HG03558 (cell line): ENCODE measurements around the gene KDM4C.

Source experiments
- ATAC-seq: cut with Tn5 transposase; IDR thresholded peaks from one replicate; pipeline ENCODE4 v1.9.1; 2021; ENCODE audit warnings: moderate number of reproducible peaks; ENCODE audit not compliant: unreplicated experiment; ENCODE audit errors: extremely low read depth

KDM4C gene

GRCh38 chr9:6897207-6897822 is 139.5 kb downstream of the KDM4C start:
- no peak for ATAC-seq

- no peak for ATAC-seq
These were observed 140.1 kb downstream of the KDM4C start for GRCh38 chr9:6897898-6898302.

- no peak for ATAC-seq
These were observed 141.5 kb downstream of the KDM4C start for GRCh38 chr9:6899274-6899673.

GRCh38 chr9:6900440-6900883 is 142.7 kb downstream of the KDM4C start:
- no peak for ATAC-seq

- ATAC-seq: no peak
These were observed 143.4 kb downstream of the KDM4C start for GRCh38 chr9:6901180-6901579.

GRCh38 chr9:6902423-6902822 is 144.7 kb downstream of the KDM4C start:
- no peak for ATAC-seq

GRCh38 chr9:6904371-6904770 is 146.6 kb downstream of the KDM4C start:
- no peak for ATAC-seq

- ATAC-seq: no peak
These were observed 148.1 kb downstream of the KDM4C start for GRCh38 chr9:6905850-6906375.

- no peak for ATAC-seq
These were observed 150.1 kb downstream of the KDM4C start for GRCh38 chr9:6907772-6908381.

GRCh38 chr9:6909181-6909580 is 151.4 kb downstream of the KDM4C start:
- no peak for ATAC-seq

- ATAC-seq: no peak
These were observed 152.3 kb downstream of the KDM4C start for GRCh38 chr9:6910032-6910431.

GRCh38 chr9:6910497-6910896 is 152.7 kb downstream of the KDM4C start:
- no peak for ATAC-seq

- no peak for ATAC-seq
These were observed 154.3 kb downstream of the KDM4C start for GRCh38 chr9:6911901-6912638.

- no peak for ATAC-seq
These were observed 157.9 kb downstream of the KDM4C start for GRCh38 chr9:6915635-6916034.

- peak; percentile 70 for ATAC-seq
These were observed 159.4 kb downstream of the KDM4C start for GRCh38 chr9:6917162-6917561.

GRCh38 chr9:6920041-6920440 is 162.3 kb downstream of the KDM4C start:
- no peak for ATAC-seq

GRCh38 chr9:6921315-6921714 is 163.5 kb downstream of the KDM4C start:
- no peak for ATAC-seq

- no peak for ATAC-seq
These were observed 164.4 kb downstream of the KDM4C start for GRCh38 chr9:6922124-6922676.

GRCh38 chr9:6922680-6923079 is 164.9 kb downstream of the KDM4C start:
- ATAC-seq: no peak

- ATAC-seq: no peak
These were observed 165.3 kb downstream of the KDM4C start for GRCh38 chr9:6923086-6923485.

GRCh38 chr9:6924149-6924548 is 166.4 kb downstream of the KDM4C start:
- no peak for ATAC-seq
